Gastroesophageal sphincter (tissue), 3 donors: ENCODE results near the gene PRUNE1.

Source experiments
- CTCF ChIP-seq, 4 experiments: fragments of 200-600 bp in 2 of 4; fragments of 450-650 bp in 2 of 4; sonication (generic) in 1 of 4; IDR thresholded peaks; one replicate each; pipeline ENCODE4 v1.5.1; 2017 to 2019; ENCODE audit warnings: antibody characterized with exemption in 4 of 4, mild to moderate bottlenecking in 2 of 4, moderate library complexity in 2 of 4
- EP300 ChIP-seq: sonication (generic); formaldehyde crosslinking; IDR thresholded peaks from one replicate; pipeline ENCODE4 v1.6.1; 2017; ENCODE audit warnings: antibody characterized with exemption, mild to moderate bottlenecking
- POLR2AphosphoS5 ChIP-seq: sonication (generic); formaldehyde crosslinking; IDR thresholded peaks from one replicate; pipeline ENCODE4 v1.6.1; 2017; ENCODE audit warnings: antibody characterized with exemption

- no peak for TF ChIP-seq CTCF (IDR thresholded peaks at IDR 0.05)
- TF ChIP-seq POLR2AphosphoS5, result no peak
- TF ChIP-seq EP300, result no peak
Observed at GRCh38 chr1:151065089-151065645, 56.9 kb downstream of the PRUNE1 start.
